ENCODE data around the gene CHN1.

DNA sequence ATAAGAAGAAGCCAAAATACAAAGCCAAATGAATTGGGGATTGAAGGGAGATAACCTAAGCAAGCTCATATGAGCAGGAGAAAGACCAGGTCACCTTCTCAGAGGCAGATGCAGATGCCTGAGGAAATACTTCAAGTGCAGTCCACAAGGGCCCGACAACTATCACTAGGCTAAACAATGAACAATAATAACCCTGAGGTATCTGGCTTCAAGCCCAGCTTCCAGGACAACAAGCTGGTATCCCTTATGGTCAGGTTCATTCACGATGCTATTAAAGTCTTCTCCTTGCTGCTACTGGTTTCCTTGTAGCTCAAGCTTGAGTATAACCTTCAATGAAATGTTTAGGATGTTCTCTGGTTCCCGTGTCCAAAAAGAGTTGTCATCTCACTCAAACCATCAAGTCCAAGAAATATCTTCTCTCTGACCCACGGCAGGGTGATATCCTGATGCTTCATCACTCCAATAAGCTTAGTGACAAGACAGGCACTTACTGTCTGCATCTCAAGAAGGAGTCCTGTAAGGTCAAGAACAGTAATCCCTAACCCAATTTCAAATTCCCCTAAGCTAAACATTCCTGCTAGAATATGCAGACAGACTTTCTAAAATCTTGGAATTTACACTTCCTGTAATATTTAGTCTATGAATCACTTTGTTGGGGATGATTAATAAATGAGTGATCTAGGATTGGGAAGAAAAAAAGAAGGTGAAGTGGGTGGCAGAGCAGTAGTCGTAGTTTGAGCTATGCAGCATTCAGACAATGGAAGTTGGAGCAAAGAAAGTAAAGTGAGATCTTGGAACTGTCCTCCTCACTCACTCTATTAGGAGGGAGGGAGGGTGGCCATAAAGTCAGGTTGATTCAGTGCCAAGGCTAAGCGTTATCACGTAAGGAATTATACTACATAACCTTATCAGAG is 33.1 kb downstream of the CHN1 start:
- no peak for TF ChIP-seq CTCF (IDR thresholded peaks at IDR 0.05)
- TF ChIP-seq POLR2A (IDR thresholded peaks at IDR 0.05) = no peak
